Measurements from ENCODE around the gene RSPH1. TPM values are rescaled to one million over a fixed set of nuclear protein-coding genes. Genes with fewer than 3 reads are reported as not detected.

Gene RSPH1
- total and polyA plus RNA-seq, 7 donors = 0.08 to 0.29 TPM; not detected in 5

DNA sequence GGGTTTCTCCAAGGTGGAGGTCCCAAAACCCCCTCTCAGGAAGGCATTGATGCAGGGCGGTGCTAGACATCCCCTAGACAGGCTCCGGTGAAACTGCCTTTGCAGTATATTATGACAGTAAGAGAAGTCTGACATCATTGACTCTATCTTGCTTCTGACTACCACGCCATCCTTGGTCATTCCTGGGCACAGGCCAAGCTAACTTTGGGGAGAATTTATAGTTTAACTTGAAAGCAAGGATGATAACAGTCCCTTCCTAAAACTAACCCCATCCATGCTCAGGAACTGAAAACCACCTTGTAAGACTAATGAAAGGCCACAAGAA is 30.3 kb downstream of the RSPH1 start:
- H3K27ac ChIP-seq = no peak overlapping the region
- H3K4me3 ChIP-seq = no peak overlapping the region
- no peaks in the 10 kb centered on the region for H3K9me3 ChIP-seq
- DNase-seq (no peak), ATAC-seq (no peak)
- H3K36me3 ChIP-seq (ENCODE audit: insufficient read depth in 1 of 2, low read depth in 1 of 2) = no peaks in the 10 kb centered on the region
- intact Hi-C loops (cut with DNase I) = loop anchor here in 1 of 2 donors (5.0 kb wide), 1 partner anchor 47 kb away; the partner anchor contains the start of gene SLC37A1
- WGBS, 3 donors = 89 to 97% (median 93%) methylated on average over 3 of the region's 3 CpGs
- TF ChIP-seq, protein P1, sequence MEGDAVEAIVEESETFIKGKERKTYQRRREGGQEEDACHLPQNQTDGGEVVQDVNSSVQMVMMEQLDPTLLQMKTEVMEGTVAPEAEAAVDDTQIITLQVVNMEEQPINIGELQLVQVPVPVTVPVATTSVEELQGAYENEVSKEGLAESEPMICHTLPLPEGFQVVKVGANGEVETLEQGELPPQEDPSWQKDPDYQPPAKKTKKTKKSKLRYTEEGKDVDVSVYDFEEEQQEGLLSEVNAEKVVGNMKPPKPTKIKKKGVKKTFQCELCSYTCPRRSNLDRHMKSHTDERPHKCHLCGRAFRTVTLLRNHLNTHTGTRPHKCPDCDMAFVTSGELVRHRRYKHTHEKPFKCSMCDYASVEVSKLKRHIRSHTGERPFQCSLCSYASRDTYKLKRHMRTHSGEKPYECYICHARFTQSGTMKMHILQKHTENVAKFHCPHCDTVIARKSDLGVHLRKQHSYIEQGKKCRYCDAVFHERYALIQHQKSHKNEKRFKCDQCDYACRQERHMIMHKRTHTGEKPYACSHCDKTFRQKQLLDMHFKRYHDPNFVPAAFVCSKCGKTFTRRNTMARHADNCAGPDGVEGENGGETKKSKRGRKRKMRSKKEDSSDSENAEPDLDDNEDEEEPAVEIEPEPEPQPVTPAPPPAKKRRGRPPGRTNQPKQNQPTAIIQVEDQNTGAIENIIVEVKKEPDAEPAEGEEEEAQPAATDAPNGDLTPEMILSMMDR (IDR thresholded peaks at IDR 0.05) = no peak
- no peaks in the 10 kb centered on the region for H3K27me3 ChIP-seq (ENCODE audit: insufficient read depth in 3 of 3, low read length in 2 of 3)
- H3K4me1 ChIP-seq = peaks cover 3% of the 10 kb centered on the region

DNA sequence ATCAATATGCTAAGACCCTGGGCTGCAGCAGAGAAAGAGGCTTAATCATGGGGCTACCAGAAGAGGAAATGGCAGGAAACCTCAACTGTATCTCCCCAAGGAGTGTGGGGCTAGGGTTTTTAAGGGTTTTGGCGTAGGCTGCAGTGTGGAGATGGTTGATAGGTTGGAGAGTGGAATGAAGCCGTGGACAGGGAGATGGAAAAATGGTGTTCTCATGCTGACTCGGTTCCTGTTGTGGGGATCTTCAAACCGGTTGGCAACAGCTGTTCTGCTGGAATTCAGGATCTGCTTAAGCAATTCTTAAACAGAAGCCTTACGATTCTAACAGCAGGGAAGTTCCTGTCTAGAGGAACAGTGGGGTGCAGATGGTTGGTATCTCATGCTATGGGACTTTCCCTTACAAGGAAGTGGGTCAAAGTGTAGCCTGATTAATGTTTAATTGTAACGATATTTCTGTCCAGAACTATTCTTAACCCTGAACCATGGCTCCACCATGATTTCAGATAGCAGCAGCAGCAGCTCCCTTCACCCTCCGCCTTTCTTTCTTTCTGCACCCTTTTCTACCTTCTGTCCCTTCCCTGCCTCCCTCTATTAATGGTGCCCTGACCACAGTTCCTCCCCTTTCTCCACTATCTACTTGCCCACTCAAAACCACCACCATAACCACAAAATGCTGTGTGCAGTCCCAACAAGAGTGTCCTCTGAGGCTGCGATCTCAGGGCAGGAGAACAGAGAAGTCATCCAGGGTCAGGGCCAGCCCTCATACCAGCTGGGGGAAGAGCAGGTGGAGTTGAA is 30.8 kb downstream of the RSPH1 start:
- 55 to 59% (median 56%) methylated on average over 8 of the region's 8 CpGs for WGBS, 3 donors
- TF ChIP-seq, protein P1 (IDR thresholded peaks at IDR 0.05) = no peak
- Histone ChIP-seq H3K4me1 (peaks cover 3% of the 10 kb centered on the region), H3K27ac (no peak overlapping the region), H3K9me3 (no peaks in the 10 kb centered on the region), H3K27me3 (ENCODE audit: insufficient read depth in 3 of 3, low read length in 2 of 3) (no peaks in the 10 kb centered on the region), H3K36me3 (ENCODE audit: insufficient read depth in 1 of 2, low read depth in 1 of 2) (no peaks in the 10 kb centered on the region), H3K4me3 (no peak overlapping the region)
- intact Hi-C loops (cut with DNase I) = loop anchor here in 1 of 2 donors (5.0 kb wide), 1 partner anchor 47 kb away; the partner anchor contains the start of gene SLC37A1
- DNase-seq (no peak), ATAC-seq (no peak)

DNA sequence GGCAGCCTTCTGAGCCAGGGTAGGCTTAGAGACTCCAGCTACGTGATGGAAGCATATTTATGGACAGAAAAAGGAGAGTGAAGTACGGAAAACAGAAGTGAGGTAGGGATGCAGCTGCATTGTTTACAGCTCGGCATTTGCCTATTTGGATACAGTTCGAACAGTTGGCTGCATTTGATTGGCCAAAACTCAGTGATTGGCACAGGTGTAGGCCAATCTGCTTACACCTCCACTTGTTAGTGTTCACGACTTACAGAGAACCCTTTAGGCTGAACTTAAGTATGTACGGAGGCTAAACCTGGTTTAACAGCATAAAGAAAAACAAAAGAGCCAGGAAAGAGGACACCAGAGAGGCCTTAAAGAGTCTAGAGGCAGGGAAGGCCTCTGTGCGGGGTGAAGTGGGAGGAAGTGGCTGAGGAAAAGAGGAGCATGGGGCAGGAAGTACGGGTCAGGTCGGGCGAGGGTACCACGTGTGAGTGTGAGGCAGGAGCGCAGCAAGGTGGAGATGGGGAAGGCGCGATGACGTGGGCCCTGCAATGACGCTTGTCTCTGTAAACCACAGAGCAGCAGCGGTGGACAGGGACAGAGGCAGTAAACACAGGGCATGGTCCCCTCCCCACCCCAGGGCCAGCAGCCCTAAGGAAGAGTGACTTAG is 32.0 kb downstream of the RSPH1 start:
- TF ChIP-seq, protein P1 (IDR thresholded peaks at IDR 0.05) = no peak
- H3K27me3 ChIP-seq (ENCODE audit: insufficient read depth in 3 of 3, low read length in 2 of 3) = no peaks in the 10 kb centered on the region
- peak in 1 of 2 donors; percentile 51 for DNase-seq
- H3K27ac ChIP-seq = no peak overlapping the region
- H3K36me3 ChIP-seq (ENCODE audit: insufficient read depth in 1 of 2, low read depth in 1 of 2) = no peaks in the 10 kb centered on the region
- peaks cover 3% of the 10 kb centered on the region for H3K4me1 ChIP-seq
- H3K4me3 ChIP-seq = no peak overlapping the region
- 69 to 79% (median 78%) methylated on average over 17 of the region's 17 CpGs for WGBS, 3 donors
- H3K9me3 ChIP-seq = no peaks in the 10 kb centered on the region
- intact Hi-C loops (cut with DNase I) = no loop called here
- ATAC-seq = peak in 2 of 4 donors; percentile 43

DNA sequence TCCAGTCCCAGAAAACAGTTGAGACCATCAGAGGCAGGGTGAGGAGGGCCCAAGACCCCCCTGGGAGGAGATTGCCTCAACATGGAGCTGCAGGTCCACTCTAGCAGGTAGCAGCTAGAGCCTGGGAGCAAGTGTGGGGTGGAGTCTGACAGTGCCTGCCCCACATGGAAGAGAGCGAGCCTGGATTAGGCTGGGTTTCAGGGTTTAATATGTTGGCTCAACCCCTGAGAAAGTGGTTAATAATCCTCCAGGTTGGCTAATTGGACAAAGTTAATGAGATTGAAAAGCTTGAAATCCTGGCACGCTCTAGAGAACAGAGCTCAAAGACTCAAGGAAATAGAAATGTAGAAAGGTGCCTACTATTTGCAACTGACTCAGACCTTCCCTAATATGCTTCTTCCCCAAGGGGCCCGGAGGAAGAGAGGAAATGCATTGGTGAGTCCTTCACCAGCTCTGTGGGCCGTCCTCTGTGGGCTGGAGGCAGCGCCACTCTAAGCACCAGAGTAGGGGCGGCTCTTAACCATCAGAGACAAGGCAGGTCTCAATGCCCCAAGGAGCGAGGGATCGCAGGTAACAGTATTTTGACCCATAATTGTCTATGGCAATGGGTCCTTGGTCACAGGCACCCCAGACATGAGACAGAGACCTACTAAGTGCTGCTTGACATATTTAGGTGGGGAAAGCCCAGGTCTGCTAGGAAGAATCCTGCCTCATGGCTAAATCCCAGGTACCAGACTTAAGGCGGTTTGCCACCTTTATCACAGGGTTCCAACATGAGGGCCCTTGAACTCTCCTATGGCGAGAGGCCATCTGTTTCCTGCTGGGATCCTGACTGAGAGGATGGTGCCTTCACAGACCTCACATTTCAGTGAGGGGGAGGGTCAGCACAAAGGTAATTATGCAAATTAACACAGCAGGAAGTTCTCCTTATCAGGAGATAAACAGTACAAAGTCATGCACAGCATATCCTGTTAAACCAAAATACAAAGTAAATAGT is 33.8 kb downstream of the RSPH1 start:
- intact Hi-C loops (cut with DNase I) = no loop called here
- Histone ChIP-seq H3K9me3 (no peaks in the 10 kb centered on the region), H3K36me3 (ENCODE audit: insufficient read depth in 1 of 2, low read depth in 1 of 2) (no peaks in the 10 kb centered on the region), H3K4me3 (no peak overlapping the region), H3K4me1 (peaks cover 3% of the 10 kb centered on the region), H3K27ac (no peak overlapping the region), H3K27me3 (ENCODE audit: insufficient read depth in 3 of 3, low read length in 2 of 3) (no peaks in the 10 kb centered on the region)
- WGBS, 3 donors = 86 to 87% (median 87%) methylated on average over 10 of the region's 10 CpGs
- DNase-seq (no peak), ATAC-seq (no peak)
- TF ChIP-seq, protein P1 (IDR thresholded peaks at IDR 0.05) = no peak
